ENCODE measurements around the gene RTBDN.

DNA sequence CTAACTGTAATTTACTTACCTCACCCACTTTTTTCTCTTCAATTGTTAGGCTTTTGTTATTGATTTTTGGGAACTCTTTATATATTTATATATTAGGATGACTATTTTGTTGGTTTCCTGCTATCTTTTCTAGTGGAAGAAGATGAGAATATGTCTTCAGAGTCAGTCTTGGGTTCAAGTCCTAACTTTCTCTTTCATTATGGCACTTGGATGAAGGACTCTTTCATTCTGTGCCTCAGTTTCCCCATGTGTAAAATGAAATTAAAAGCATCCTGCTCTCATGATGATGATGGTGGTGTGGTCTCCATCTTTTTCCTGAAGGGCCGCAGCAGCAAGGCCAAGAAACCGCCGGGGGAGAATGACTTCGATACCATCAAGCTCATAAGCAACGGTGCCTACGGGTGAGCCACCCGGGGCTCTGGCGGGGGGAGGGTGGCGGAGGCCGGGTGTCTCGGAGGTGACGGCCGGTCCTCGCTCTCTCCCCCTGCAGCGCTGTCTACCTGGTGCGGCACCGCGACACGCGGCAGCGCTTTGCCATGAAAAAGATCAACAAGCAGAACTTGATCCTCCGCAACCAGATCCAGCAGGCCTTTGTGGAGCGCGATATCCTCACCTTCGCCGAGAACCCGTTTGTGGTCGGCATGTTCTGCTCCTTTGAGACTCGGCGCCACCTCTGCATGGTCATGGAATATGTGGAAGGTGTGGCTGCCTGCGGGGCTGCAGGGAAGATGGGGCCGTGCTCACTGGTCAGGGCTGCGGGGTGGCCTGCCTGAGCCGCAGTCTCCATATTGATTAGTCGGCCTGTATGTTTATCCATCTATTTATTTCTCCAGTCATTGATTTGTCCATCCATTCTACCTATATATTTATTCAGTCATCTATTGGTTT is 23.9 kb upstream of the RTBDN start:
- TF ChIP-seq, protein P1, sequence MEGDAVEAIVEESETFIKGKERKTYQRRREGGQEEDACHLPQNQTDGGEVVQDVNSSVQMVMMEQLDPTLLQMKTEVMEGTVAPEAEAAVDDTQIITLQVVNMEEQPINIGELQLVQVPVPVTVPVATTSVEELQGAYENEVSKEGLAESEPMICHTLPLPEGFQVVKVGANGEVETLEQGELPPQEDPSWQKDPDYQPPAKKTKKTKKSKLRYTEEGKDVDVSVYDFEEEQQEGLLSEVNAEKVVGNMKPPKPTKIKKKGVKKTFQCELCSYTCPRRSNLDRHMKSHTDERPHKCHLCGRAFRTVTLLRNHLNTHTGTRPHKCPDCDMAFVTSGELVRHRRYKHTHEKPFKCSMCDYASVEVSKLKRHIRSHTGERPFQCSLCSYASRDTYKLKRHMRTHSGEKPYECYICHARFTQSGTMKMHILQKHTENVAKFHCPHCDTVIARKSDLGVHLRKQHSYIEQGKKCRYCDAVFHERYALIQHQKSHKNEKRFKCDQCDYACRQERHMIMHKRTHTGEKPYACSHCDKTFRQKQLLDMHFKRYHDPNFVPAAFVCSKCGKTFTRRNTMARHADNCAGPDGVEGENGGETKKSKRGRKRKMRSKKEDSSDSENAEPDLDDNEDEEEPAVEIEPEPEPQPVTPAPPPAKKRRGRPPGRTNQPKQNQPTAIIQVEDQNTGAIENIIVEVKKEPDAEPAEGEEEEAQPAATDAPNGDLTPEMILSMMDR (IDR thresholded peaks at IDR 0.05), result no peak
- TF ChIP-seq POLR2A (IDR thresholded peaks at IDR 0.05) (no peak), EP300 (IDR thresholded peaks at IDR 0.05; ENCODE audit: low read depth) (no peak), POLR2AphosphoS5 (IDR thresholded peaks at IDR 0.05) (no peak)

Measured in transverse colon (tissue), 4 donors.